Stimulated activated CD8-positive, alpha-beta memory T cell treated with anti-CD3 and anti-CD28 coated beads, Interleukin-12 subunit alpha, Interleukin-12 subunit beta, amount 100 ng/mL, for 1 hour (primary cell): Measurements from ENCODE around the gene MTIF3.

Experiments used
- DNase-seq: peaks from one replicate; pipeline ENCODE4 v3.0.0-alpha.2; 2020; ENCODE audit warnings: low read depth

The MTIF3 gene

GRCh38 chr13:27455331-27455855, 5.0 kb upstream of the MTIF3 start:
- no peak for DNase-seq

GRCh38 chr13:27450921-27451471, 632 bp upstream of the MTIF3 start:
- DNase-seq = no peak

- no peak for DNase-seq
These were observed 1.2 kb downstream of the MTIF3 start for GRCh38 chr13:27449081-27449603.

GRCh38 chr13:27448308-27448707, 2.1 kb downstream of the MTIF3 start:
- no peak for DNase-seq

- DNase-seq = no peak
These were observed 3.3 kb downstream of the MTIF3 start for GRCh38 chr13:27446986-27447583.

GRCh38 chr13:27442797-27443196, 7.6 kb downstream of the MTIF3 start:
- DNase-seq = no peak

- DNase-seq = no peak
These were observed 8.2 kb downstream of the MTIF3 start for GRCh38 chr13:27442071-27442647.

- no peak for DNase-seq
These were observed 10.0 kb downstream of the MTIF3 start for GRCh38 chr13:27440408-27440807.

GRCh38 chr13:27437126-27437525, 13.2 kb downstream of the MTIF3 start:
- no peak for DNase-seq

GRCh38 chr13:27432611-27433210, 17.7 kb downstream of the MTIF3 start:
- no peak for DNase-seq

- no peak for DNase-seq
These were observed 18.2 kb downstream of the MTIF3 start for GRCh38 chr13:27432180-27432579.

GRCh38 chr13:27428160-27428559, 22.2 kb downstream of the MTIF3 start:
- no peak for DNase-seq

GRCh38 chr13:27427641-27428040, 22.7 kb downstream of the MTIF3 start:
- no peak for DNase-seq

GRCh38 chr13:27425918-27426630, 24.3 kb downstream of the MTIF3 start:
- peak; percentile 60 for DNase-seq

GRCh38 chr13:27425158-27425917, 25.0 kb downstream of the MTIF3 start:
- DNase-seq = no peak

- peak; percentile 73 for DNase-seq
These were observed 25.9 kb downstream of the MTIF3 start, which contains the start of gene GTF3A for GRCh38 chr13:27424246-27425157. TSS of gene GTF3A (plus strand) at chr13:27424619.

GRCh38 chr13:27423333-27423732, 27.0 kb downstream of the MTIF3 start:
- no peak for DNase-seq

- no peak for DNase-seq
These were observed 29.1 kb downstream of the MTIF3 start for GRCh38 chr13:27421101-27421871.

- DNase-seq = no peak
These were observed 31.0 kb downstream of the MTIF3 start for GRCh38 chr13:27419328-27419727.

- DNase-seq = no peak
These were observed 35.2 kb downstream of the MTIF3 start for GRCh38 chr13:27415116-27415515.
